ENCODE data around the gene ZNF32. TPM values are rescaled to one million over a fixed set of nuclear protein-coding genes. Genes with fewer than 3 reads are reported as not detected.

The ZNF32 gene
- total RNA-seq, 1 experiment from 2014 or later = 30.3 TPM

- POLR2A ChIA-PET = no interaction called here
- no peak overlapping the region for H3K27ac Mint-ChIP-seq (ENCODE audit: unreplicated experiment)
- no peak overlapping the region for H3K4me3 Mint-ChIP-seq (ENCODE audit: unreplicated experiment)
- H3K9me3 Mint-ChIP-seq (ENCODE audit: unreplicated experiment) = peaks cover 19% of the 10 kb centered on the region
- CTCF ChIA-PET = no interaction called here
- peaks cover 13% of the 10 kb centered on the region for H3K27me3 Mint-ChIP-seq (ENCODE audit: insufficient read depth, unreplicated experiment)
- DNase-seq = no peak
- no TSS peak for BruUV-seq (replicated peaks)
- Histone ChIP-seq H3K36me3 (ENCODE audit: control insufficient read depth, insufficient read depth, low read length) (no peaks in the 10 kb centered on the region), H3K4me1 (no peaks in the 10 kb centered on the region), H3K27me3 (replicated peaks; ENCODE audit: control insufficient read depth, insufficient read depth, low read length) (no peaks in the 10 kb centered on the region), H3K9me3 (no peaks in the 10 kb centered on the region), H3K4me3 (ENCODE audit: low read depth, low read length) (no peak overlapping the region)
- no peak for TF ChIP-seq CTCF (IDR thresholded peaks at IDR 0.05; ENCODE audit: insufficient read depth in 1 of 2, low read depth in 1 of 2, low read length in 1 of 2, severe bottlenecking in 1 of 2, unreplicated experiment in 1 of 2)
- H3K36me3 Mint-ChIP-seq (ENCODE audit: insufficient read depth, unreplicated experiment) = no peaks in the 10 kb centered on the region
- intact Hi-C loops (cut with micrococcal nuclease; ENCODE audit: unreplicated experiment) = no loop called here
- no peaks in the 10 kb centered on the region for H3K4me1 Mint-ChIP-seq (ENCODE audit: low read depth, unreplicated experiment)
These were observed 16.4 kb upstream of the ZNF32 start for GRCh38 chr10:43665054-43665453.

DNA sequence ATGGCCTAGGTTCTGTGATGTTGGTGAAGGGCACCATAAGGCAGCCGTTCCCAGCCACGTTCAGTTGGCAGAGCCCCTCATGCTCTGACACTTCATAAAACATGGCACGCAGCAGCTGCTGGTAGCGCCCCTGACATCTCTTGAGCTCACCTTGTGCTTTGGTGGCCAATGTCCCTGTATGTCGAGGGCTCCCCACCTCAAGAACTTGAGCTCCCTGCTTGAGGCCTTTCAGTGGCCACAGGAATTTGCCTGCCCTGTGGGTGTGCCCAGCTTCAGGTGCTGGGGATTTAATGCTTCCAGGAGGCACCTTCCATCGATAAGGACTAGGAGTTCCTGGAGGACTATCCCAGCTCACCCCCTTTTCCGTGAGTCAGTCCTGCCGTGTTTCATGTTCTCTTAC lies 9.5 kb upstream of the ZNF32 start:
- TF ChIP-seq CTCF (IDR thresholded peaks at IDR 0.05; ENCODE audit: insufficient read depth in 1 of 2, low read depth in 1 of 2, low read length in 1 of 2, severe bottlenecking in 1 of 2, unreplicated experiment in 1 of 2) = no peak
- BruUV-seq (replicated peaks) = no TSS peak
- CTCF ChIA-PET = no interaction called here
- intact Hi-C loops (cut with micrococcal nuclease; ENCODE audit: unreplicated experiment) = no loop called here
- Mint-ChIP-seq H3K27ac (ENCODE audit: unreplicated experiment) (no peak overlapping the region), H3K9me3 (ENCODE audit: unreplicated experiment) (peaks cover 18% of the 10 kb centered on the region), H3K4me3 (ENCODE audit: unreplicated experiment) (no peak overlapping the region), H3K4me1 (ENCODE audit: low read depth, unreplicated experiment) (no peaks in the 10 kb centered on the region), H3K36me3 (ENCODE audit: insufficient read depth, unreplicated experiment) (no peaks in the 10 kb centered on the region), H3K27me3 (ENCODE audit: insufficient read depth, unreplicated experiment) (peaks cover 6% of the 10 kb centered on the region)
- POLR2A ChIA-PET = no interaction called here
- DNase-seq = no peak
- H3K36me3 ChIP-seq (ENCODE audit: control insufficient read depth, insufficient read depth, low read length) = no peaks in the 10 kb centered on the region
- H3K4me3 ChIP-seq (ENCODE audit: low read depth, low read length) = no peak overlapping the region
- H3K4me1 ChIP-seq = no peaks in the 10 kb centered on the region
- no peaks in the 10 kb centered on the region for H3K9me3 ChIP-seq
- H3K27me3 ChIP-seq (replicated peaks; ENCODE audit: control insufficient read depth, insufficient read depth, low read length) = no peaks in the 10 kb centered on the region

DNA sequence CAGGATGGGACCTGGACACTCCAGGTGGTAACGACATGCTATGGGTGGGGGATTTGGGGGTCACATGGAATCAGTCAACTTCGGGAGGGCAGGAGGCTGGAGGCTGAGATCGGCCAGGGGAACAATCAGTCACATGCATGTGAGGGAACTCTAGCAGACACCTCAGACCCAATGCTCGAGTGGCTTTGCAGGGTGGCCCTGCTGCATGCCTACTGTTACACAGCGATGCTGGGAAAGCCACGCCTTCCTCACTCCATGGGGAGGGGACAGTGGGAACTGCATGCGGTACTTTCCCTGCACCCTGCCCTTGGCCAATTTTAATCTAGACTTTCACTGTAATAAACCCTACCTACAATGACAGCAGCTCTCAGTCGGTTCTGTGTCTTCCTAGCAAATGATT lies 6.6 kb upstream of the ZNF32 start:
- TF ChIP-seq CTCF (IDR thresholded peaks at IDR 0.05; ENCODE audit: insufficient read depth in 1 of 2, low read depth in 1 of 2, low read length in 1 of 2, severe bottlenecking in 1 of 2, unreplicated experiment in 1 of 2) = no peak
- H3K4me3 Mint-ChIP-seq (ENCODE audit: unreplicated experiment) = no peak overlapping the region
- ChIA-PET POLR2A (no interaction called here), CTCF (no interaction called here)
- no peaks in the 10 kb centered on the region for H3K9me3 Mint-ChIP-seq (ENCODE audit: unreplicated experiment)
- no peaks in the 10 kb centered on the region for H3K4me1 Mint-ChIP-seq (ENCODE audit: low read depth, unreplicated experiment)
- no peak overlapping the region for H3K27ac Mint-ChIP-seq (ENCODE audit: unreplicated experiment)
- H3K36me3 Mint-ChIP-seq (ENCODE audit: insufficient read depth, unreplicated experiment) = no peaks in the 10 kb centered on the region
- no peaks in the 10 kb centered on the region for H3K36me3 ChIP-seq (ENCODE audit: control insufficient read depth, insufficient read depth, low read length)
- H3K9me3 ChIP-seq = no peaks in the 10 kb centered on the region
- intact Hi-C loops (cut with micrococcal nuclease; ENCODE audit: unreplicated experiment) = no loop called here
- no peak for DNase-seq
- no peaks in the 10 kb centered on the region; the same call in 1 of the 2 replicates for H3K27me3 ChIP-seq (replicated peaks; ENCODE audit: control insufficient read depth, insufficient read depth, low read length)
- no TSS peak for BruUV-seq (replicated peaks)
- H3K4me1 ChIP-seq = no peaks in the 10 kb centered on the region
- H3K27me3 Mint-ChIP-seq (ENCODE audit: insufficient read depth, unreplicated experiment) = peaks cover 6% of the 10 kb centered on the region
- H3K4me3 ChIP-seq (ENCODE audit: low read depth, low read length) = no peak overlapping the region
